GM12891 (cell line): ENCODE measurements around the gene PPP2R2B.

Source experiments
- POLR2A ChIP-seq: IDR thresholded peaks from 2 replicates; pipeline ENCODE4 v1.6.1; 2011; ENCODE audit warnings: low read depth, low read length, control low read depth
- SPI1 ChIP-seq: IDR thresholded peaks from 2 replicates; pipeline ENCODE4 v1.6.1; 2011; ENCODE audit warnings: low read depth, low read length, control low read depth

- no peak for TF ChIP-seq SPI1
- no peak for TF ChIP-seq POLR2A
These were observed 10.4 kb downstream of the PPP2R2B start for GRCh38 chr5:146867996-146868708.
